OCI-LY1 (cell line): Measurements from ENCODE around the gene CBFA2T3.

ENCODE experiments used
- EZH2 ChIP-seq: fragments of 200-600 bp; sonication (generic), shearing (Covaris generic); IDR thresholded peaks from 2 replicates; pipeline ENCODE4 v1.8.0; 2017; ENCODE audit warnings: borderline replicate concordance, mixed run types, mild to moderate bottlenecking, antibody characterized with exemption, low read length, moderate library complexity, mixed read lengths
- TF ChIP-seq, protein P1 (sequence below): fragments of 200-600 bp; sonication (generic), shearing (Covaris generic); IDR thresholded peaks from 2 replicates; pipeline ENCODE4 v1.5.1; 2017; ENCODE audit warnings: mild to moderate bottlenecking, antibody characterized with exemption, low read length, moderate library complexity, mixed read lengths

DNA sequence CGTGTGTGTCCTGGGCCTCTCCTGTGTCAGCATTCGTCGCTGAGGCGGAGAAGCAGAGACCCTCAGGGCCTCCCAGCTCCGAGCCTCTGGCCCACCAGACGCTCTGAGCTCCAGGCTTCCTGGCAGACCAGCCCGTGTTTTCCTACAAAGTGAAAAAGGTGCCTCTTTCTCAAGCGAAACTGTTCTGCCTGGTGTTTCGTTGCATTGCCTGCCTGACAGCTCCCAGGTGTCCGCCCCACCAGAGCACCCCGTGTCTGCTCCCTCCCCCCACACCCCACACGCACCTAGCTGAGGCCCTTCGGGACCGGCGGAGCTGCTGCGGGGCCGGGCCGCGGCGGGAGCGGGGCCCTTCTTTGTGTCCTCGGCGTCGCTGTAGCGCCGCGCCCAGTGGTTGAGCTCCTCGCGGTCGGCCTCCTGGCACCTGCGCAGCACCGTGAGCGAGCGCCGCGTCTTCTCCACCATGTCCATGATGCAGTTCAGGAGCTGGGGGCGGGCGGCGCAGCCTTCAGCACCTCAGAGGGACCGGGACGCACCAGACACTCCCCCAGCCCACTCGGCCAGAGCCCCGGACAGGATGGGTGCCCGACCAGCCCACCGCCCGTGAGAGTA lies 95.9 kb downstream of the CBFA2T3 start:
- TF ChIP-seq, protein P1, sequence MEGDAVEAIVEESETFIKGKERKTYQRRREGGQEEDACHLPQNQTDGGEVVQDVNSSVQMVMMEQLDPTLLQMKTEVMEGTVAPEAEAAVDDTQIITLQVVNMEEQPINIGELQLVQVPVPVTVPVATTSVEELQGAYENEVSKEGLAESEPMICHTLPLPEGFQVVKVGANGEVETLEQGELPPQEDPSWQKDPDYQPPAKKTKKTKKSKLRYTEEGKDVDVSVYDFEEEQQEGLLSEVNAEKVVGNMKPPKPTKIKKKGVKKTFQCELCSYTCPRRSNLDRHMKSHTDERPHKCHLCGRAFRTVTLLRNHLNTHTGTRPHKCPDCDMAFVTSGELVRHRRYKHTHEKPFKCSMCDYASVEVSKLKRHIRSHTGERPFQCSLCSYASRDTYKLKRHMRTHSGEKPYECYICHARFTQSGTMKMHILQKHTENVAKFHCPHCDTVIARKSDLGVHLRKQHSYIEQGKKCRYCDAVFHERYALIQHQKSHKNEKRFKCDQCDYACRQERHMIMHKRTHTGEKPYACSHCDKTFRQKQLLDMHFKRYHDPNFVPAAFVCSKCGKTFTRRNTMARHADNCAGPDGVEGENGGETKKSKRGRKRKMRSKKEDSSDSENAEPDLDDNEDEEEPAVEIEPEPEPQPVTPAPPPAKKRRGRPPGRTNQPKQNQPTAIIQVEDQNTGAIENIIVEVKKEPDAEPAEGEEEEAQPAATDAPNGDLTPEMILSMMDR: no peak
- TF ChIP-seq EZH2: no peak
